GM12891 (cell line): Measurements from ENCODE around the gene ALDH5A1.

Source experiments
- POLR2A ChIP-seq: IDR thresholded peaks from 2 replicates; pipeline ENCODE4 v1.6.1; 2011; ENCODE audit warnings: low read depth, low read length, control low read depth
- POLR2AphosphoS5 ChIP-seq: IDR thresholded peaks from 2 replicates; pipeline ENCODE4 v1.6.1; 2011; ENCODE audit warnings: low read depth, low read length, control low read depth
- SPI1 ChIP-seq: IDR thresholded peaks from 2 replicates; pipeline ENCODE4 v1.6.1; 2011; ENCODE audit warnings: low read depth, low read length, control low read depth
- TAF1 ChIP-seq: IDR thresholded peaks from 2 replicates; pipeline ENCODE4 v1.6.1; 2011; ENCODE audit warnings: low read depth, low read length, control low read depth

- no peak for TF ChIP-seq POLR2AphosphoS5
- no peak for TF ChIP-seq TAF1
- TF ChIP-seq POLR2A = no peak
- TF ChIP-seq SPI1 = no peak
These were observed 42.4 kb downstream of the ALDH5A1 start for GRCh38 chr6:24537082-24537699.
